Stimulated activated CD8-positive, alpha-beta memory T cell treated with anti-CD3 and anti-CD28 coated beads, Interleukin-2, amount 100 ng/mL, for 48 hours (primary cell): ENCODE measurements around the gene FCRL3.
"Not testable (repeated sequence)": the region's sequence is repeated elsewhere in the genome, so short reads cannot be mapped to it uniquely, and the experiment has no call there.

Experiments used
- DNase-seq, 2 donors: peaks; one replicate each; pipeline ENCODE4 v3.0.0-alpha.2; 2020; ENCODE audit warnings: low read depth in 2 of 2

The FCRL3 gene, protein sequence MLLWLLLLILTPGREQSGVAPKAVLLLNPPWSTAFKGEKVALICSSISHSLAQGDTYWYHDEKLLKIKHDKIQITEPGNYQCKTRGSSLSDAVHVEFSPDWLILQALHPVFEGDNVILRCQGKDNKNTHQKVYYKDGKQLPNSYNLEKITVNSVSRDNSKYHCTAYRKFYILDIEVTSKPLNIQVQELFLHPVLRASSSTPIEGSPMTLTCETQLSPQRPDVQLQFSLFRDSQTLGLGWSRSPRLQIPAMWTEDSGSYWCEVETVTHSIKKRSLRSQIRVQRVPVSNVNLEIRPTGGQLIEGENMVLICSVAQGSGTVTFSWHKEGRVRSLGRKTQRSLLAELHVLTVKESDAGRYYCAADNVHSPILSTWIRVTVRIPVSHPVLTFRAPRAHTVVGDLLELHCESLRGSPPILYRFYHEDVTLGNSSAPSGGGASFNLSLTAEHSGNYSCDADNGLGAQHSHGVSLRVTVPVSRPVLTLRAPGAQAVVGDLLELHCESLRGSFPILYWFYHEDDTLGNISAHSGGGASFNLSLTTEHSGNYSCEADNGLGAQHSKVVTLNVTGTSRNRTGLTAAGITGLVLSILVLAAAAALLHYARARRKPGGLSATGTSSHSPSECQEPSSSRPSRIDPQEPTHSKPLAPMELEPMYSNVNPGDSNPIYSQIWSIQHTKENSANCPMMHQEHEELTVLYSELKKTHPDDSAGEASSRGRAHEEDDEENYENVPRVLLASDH

DNA sequence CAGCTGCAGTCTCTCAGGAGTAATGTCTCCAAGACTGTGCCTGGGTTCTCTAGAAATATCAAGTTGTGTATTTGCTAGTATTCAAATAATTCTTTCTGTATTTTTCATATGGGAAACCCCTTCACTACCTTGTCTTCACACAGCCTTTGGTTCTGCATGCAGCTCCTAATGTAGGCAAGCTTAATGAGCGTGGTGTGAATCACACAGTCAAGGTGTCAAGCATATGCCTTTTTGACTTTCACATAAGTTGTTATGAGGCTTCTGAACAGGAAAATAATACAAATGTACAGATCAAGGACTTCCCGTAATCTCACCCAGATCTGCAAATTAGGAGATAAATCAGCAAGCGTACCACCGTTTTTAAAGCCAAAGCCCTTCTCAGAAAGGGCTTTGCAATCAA, at the start of gene FCRL3:
TSS of gene FCRL3 (minus strand) at position 38 of the 400 bp plus-strand sequence. CDS start 280 bp downstream, outside the sequence.
- DNase-seq: peak in 1 of 2 donors; percentile 1

GRCh38 chr1:157748262-157748817, 47.8 kb upstream of the FCRL3 start:
- DNase-seq: no peak

- no peak for DNase-seq
Observed at GRCh38 chr1:157739229-157739901, 38.8 kb upstream of the FCRL3 start.

DNA sequence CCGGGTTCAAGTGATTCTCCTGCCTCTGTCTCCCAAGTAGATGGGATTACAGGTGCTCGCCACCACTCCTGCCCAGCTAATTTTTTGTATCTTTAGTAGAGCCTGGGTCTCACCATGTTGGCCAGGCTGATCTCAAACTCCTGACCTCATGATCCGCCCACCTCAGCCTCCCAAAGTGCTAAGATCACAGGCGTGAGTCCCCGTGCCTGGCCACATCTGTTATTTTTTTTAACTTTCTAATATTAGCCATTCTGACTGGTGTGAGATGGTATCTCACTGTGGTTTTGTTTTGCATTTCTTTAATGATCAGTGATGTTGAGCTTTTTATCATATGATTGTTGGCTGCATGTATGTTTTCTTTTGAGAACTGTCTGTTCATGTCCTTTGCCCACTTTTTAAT, 35.4 kb upstream of the FCRL3 start:
- not testable (repeated sequence) for DNase-seq

- DNase-seq: no peak
Observed at GRCh38 chr1:157734321-157734720, 33.8 kb upstream of the FCRL3 start.

DNA sequence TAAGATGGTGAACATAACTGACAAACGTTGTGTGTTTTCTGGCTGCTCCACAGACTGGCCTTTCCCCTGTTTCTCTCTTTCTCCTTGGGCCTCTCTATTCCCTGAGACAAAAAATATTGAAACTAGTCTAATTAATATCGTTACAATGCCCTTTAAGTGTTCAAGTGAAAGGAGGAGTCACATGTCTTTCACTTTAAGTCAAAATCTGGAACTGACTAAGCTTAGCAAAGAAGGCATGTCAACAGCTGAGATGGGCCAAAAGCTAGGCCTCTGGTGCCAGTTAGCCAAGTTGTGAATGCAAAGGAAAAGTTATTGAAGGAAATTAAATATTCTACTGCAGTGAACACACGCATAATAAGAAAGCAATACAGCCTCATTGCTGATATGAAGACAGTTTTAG, 32.2 kb upstream of the FCRL3 start:
- no peak for DNase-seq

GRCh38 chr1:157725221-157725577, 24.6 kb upstream of the FCRL3 start:
- no peak for DNase-seq

DNA sequence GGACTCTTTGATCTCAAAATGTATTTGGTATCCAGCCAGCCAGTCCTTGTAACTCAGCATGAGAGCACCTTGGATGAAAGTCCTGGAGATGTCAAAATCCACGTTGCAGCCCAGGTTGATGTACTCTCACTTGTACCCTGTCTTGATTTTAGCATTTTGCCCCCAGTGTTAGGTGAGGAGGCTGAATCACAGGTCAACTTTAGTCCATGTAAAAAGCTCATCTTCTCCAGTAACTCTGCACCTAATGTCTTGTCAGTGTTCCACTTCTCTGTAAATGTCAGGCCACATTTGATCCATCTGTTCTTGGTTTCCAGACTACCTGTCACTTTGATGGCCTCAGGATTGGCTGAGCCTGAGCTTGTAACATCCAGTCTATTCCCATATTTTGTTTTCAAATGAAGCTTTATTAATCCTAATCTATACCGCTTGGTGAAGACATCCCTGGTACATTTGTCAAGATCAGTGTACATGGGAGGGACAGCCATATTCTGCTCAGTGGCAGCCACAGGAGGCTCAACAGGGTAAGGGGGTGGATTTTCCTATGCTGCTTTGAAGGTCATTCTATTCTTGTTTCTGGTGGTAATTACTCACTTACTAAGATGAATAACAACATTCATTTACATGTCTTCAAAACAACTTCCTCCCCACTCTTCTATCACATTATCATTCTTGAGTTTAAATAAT, 24.1 kb upstream of the FCRL3 start:
- DNase-seq: no peak

GRCh38 chr1:157723157-157723556, 22.6 kb upstream of the FCRL3 start:
- no peak for DNase-seq

- DNase-seq: no peak
Observed at GRCh38 chr1:157721985-157722384, 21.4 kb upstream of the FCRL3 start.

GRCh38 chr1:157715736-157716135, 15.2 kb upstream of the FCRL3 start:
- no peak for DNase-seq

DNA sequence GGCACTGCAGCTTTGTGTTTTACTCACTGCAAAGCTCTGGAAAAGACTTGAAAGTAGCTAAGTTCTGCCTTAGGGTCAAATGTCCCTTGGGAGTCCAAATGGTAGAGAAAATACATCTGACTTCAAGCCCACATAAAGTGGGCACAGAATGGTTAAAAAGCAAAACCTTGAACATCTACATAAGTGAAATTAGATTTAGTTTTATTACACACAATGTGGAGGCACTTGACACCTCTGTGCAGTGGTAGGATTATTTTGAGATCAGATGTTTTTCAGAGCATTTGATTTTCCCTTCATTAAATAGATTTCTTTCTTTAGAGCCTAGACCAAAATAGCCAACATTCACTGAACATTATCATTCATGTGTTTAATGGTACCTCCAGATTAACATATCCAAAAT, 11.2 kb upstream of the FCRL3 start:
- no peak for DNase-seq

DNA sequence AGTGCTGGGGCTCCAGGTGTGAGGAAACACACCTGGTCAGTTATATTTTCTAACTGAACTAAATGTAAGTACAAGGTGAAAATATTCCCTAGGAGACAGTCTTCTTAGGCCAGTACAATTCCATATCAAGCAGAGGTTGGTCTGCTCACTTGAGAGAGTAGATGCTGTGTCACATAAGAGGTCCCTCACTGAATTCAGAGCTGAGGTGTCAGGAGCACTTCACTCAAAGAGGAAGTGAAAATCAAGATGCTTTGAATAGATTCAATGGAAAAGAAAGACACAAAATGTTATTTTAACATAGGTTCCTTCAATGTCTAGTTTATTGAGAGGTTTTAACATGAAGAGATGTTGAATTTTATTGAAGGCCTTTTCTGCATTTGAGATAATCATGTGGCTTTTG, 4.3 kb upstream of the FCRL3 start:
- DNase-seq: no peak

GRCh38 chr1:157703981-157704380, 3.4 kb upstream of the FCRL3 start:
- no peak for DNase-seq

- DNase-seq: no peak
Observed at GRCh38 chr1:157702308-157702825, 1.8 kb upstream of the FCRL3 start.

DNA sequence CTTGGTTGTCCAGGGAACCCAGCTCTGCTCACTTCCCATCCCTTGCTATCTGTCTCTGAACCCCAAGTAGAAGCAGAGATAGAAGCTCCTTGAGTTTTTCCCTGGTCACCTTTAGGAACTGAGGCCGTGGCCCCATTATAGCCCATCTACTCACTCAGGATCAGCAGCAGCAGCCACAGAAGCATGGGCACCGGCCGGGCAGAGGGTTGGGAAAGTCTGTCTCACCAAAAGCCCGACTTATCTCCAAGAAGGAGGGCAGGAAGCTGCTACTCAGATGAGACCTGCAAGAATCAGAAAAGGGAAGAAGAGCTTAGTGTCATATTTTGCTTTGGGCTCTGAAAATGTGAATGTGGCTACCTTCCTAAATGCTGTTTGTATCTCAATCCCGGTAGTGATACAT, 264 bp downstream of the FCRL3 start:
- DNase-seq: no peak

- DNase-seq: no peak
Observed at GRCh38 chr1:157697781-157698569, 2.6 kb downstream of the FCRL3 start.

- no peak for DNase-seq
Observed at GRCh38 chr1:157696966-157697628, 3.5 kb downstream of the FCRL3 start.

DNA sequence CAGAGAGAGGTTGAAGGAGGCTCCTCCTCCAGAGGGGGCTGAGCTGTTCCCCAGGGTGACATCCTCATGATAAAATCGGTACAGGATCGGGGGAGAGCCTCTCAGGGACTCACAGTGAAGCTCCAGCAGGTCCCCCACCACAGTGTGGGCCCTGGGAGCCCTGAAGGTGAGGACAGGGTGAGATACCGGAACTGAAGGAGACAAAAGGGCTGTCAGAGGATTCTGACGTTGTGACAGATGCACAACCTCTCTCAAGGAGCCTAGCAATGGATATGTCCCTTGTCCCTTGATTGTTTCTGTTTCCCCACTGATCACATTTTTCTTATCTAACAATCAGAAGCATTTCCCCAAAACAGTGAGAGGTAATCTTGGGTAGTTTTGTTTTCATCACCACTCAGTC, 5.2 kb downstream of the FCRL3 start:
- no peak for DNase-seq

- DNase-seq: no peak
Observed at GRCh38 chr1:157691285-157691920, 9.2 kb downstream of the FCRL3 start.
